ENCODE measurements around the gene MTMR10.

The MTMR10 gene

DNA sequence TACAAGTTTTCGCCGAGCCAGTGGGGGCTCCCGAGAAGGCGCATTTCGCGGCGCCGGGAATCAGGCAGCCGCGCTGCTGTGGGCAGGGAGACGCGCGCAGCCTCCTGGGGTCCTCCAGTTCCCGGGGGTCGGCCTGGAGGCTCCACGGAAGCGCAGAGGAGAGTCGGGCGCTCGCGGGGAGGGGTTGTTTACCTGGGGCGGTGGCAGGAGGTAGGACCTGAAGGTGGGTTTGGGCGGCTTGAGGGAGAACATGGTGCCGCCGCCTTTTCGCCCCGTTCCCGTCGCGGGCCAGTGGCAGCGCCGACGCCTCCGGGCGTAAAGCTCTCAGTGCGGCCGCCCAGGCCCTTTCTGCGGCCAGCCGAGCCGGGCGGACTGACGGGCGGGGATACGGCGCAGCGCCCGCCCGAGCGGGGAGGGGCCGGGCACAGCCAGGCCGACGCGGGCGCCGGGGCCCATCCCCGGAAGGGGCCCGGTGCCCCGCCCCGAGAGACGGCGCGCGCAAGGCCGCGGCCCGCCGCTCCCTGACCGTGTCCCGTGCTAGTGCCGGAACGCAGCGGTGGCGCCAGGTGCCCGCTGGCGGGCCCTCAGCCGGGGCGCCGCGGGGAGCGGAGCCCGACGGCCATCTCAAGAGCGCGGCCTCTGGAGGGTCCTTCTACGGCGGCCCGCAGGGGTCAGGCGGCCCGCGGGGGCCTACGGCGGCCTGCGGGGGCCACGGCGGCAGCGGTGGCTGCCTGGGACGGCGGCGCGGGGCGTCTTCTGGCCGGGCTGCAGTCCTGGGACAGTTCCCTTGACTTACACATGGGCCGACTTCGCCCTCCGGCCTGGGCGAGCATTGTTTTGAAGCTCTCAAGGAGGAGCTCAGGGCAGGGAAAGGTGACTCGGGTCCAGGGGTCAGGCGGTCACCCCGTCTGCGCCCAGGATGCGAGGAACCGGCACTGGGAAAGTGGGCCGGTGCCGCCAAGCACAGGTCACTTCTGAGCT, at the start of gene MTMR10:
MTMR10 (minus strand) TSS at position 374 of the 981 bp plus-strand sequence; CDS start at position 252, 122 bp downstream.
- TF ChIP-seq, protein P1, sequence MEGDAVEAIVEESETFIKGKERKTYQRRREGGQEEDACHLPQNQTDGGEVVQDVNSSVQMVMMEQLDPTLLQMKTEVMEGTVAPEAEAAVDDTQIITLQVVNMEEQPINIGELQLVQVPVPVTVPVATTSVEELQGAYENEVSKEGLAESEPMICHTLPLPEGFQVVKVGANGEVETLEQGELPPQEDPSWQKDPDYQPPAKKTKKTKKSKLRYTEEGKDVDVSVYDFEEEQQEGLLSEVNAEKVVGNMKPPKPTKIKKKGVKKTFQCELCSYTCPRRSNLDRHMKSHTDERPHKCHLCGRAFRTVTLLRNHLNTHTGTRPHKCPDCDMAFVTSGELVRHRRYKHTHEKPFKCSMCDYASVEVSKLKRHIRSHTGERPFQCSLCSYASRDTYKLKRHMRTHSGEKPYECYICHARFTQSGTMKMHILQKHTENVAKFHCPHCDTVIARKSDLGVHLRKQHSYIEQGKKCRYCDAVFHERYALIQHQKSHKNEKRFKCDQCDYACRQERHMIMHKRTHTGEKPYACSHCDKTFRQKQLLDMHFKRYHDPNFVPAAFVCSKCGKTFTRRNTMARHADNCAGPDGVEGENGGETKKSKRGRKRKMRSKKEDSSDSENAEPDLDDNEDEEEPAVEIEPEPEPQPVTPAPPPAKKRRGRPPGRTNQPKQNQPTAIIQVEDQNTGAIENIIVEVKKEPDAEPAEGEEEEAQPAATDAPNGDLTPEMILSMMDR (IDR thresholded peaks at IDR 0.05; ENCODE audit: low read depth, low read length), result no peak
- peak within 1 kb of the TSS; percentile 90 for H3K4me3 ChIP-seq (ENCODE audit: low read depth, low read length)

- H3K4me3 ChIP-seq (ENCODE audit: low read depth, low read length), result no peak overlapping the region
- TF ChIP-seq, protein P1 (IDR thresholded peaks at IDR 0.05; ENCODE audit: low read depth, low read length), result no peak
Observed at GRCh38 chr15:31040611-31041010, 49.2 kb upstream of the MTMR10 start.

DNA sequence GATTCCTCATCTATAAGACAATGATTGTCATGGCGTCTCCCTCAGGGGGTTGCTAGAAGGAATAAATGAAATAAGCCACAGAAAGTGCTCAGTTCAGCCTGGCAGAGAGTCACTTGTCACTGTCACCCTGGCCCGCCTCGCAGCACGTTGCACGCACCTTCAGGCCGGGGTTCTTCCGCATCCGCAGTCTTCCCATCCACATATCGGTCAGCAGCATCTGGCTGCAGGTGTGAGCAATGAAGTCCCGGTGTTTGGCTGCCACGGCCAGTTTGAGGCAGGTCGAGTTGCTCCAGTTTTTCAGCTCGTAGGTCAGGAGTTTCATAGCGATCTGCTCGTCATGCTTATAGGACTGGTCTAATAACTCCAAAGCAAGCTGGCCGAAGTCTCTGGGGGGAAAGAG, 48.5 kb upstream of the MTMR10 start:
- TF ChIP-seq, protein P1 (IDR thresholded peaks at IDR 0.05; ENCODE audit: low read depth, low read length), result no peak
- H3K4me3 ChIP-seq (ENCODE audit: low read depth, low read length), result no peak overlapping the region

GRCh38 chr15:31037731-31038477, 46.5 kb upstream of the MTMR10 start:
- TF ChIP-seq, protein P1 (IDR thresholded peaks at IDR 0.05; ENCODE audit: low read depth, low read length), result no peak
- no peak overlapping the region for H3K4me3 ChIP-seq (ENCODE audit: low read depth, low read length)

DNA sequence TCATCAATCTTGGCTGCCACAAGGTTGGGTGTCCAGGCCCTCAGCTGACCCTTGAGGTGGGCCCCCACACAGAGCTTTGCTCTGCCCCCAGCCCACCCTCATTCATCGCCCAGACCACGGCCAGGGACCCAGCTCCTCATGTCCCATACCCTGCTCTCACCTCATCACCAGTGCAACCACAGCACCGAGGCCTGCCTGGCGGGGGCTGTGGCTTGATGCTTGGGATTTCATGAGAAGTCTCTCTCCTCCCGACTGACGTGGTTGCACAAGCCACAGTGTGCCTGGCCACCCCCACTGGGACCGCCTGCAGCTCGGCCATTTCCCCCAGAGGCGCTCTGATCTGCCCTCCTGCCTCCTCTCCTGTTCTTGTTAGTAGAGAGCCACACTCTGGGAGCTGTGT, 45.4 kb upstream of the MTMR10 start:
- TF ChIP-seq, protein P1 (IDR thresholded peaks at IDR 0.05; ENCODE audit: low read depth, low read length), result no peak
- H3K4me3 ChIP-seq (ENCODE audit: low read depth, low read length), result no peak overlapping the region

- TF ChIP-seq, protein P1 (IDR thresholded peaks at IDR 0.05; ENCODE audit: low read depth, low read length), result no peak
- no peak overlapping the region for H3K4me3 ChIP-seq (ENCODE audit: low read depth, low read length)
Observed at GRCh38 chr15:31035610-31036009, 44.2 kb upstream of the MTMR10 start.

Data from WI38 (cell line).